Activated CD4-positive, alpha-beta T cell treated with anti-CD3 and anti-CD28 coated beads, Interleukin-2, amount 50 U/mL, for 16 hours (primary cell): ENCODE data around the gene PNMA6E.

Experiments used
- DNase-seq: peaks from one replicate; pipeline ENCODE4 v3.0.0-alpha.2; 2020

PNMA6E gene

GRCh38 chrX:153347530-153347929 is 53.6 kb downstream of the PNMA6E start:
- DNase-seq: no peak
